ENCODE results near the gene TUBG1.

- TF ChIP-seq CTCF (IDR thresholded peaks at IDR 0.05 in 2 of 3, conservative IDR thresholded peaks at IDR 0.05 in 1 of 3; ENCODE audit: borderline replicate concordance in 1 of 3, insufficient read depth in 1 of 3, low read depth in 2 of 3, low read length in 2 of 3) (no peak), YY1 (IDR thresholded peaks at IDR 0.05; ENCODE audit: extremely low read depth, insufficient replicate concordance, low read depth, low read length) (no peak), SIN3A (IDR thresholded peaks at IDR 0.05; ENCODE audit: low read depth) (no peak), JUND (IDR thresholded peaks at IDR 0.05) (no peak), EZH2phosphoT487 (IDR thresholded peaks at IDR 0.05; ENCODE audit: borderline replicate concordance) (no peak), POLR2AphosphoS5 (IDR thresholded peaks at IDR 0.05; ENCODE audit: low read depth, low read length) (no peak), POLR2A (IDR thresholded peaks at IDR 0.05; ENCODE audit: borderline replicate concordance, extremely low read depth, insufficient read depth, insufficient read length) (no peak), TCF7L2 (IDR thresholded peaks at IDR 0.05; ENCODE audit: borderline replicate concordance, extremely low read depth, insufficient read depth, insufficient read length) (no peak), SP1 (IDR thresholded peaks at IDR 0.05; ENCODE audit: low read depth) (no peak)
These were observed 44.0 kb downstream of the TUBG1 start for GRCh38 chr17:42653179-42654124.
